Ovary (tissue), 9 donors: Measurements from ENCODE around the gene ADAT3. TPM values are rescaled to one million over a fixed set of nuclear protein-coding genes. Genes with fewer than 3 reads are reported as not detected.

Experiments
- DNase-seq, 5 donors: peaks; one replicate each; pipeline ENCODE4 v3.0.0-alpha.2; 2019 to 2020
- H3K27ac ChIP-seq, 2 donors: fragments of 200-600 bp; one replicate each; pipeline versions ENCODE4 v1.5.1 to v1.8.0; 2019 to 2022
- H3K27me3 ChIP-seq: fragments of 200-600 bp; one replicate; pipeline ENCODE4 v1.8.0; 2022
- H3K36me3 ChIP-seq: fragments of 200-600 bp; sonication (generic); one replicate; pipeline ENCODE4 v1.5.1; 2019
- H3K4me1 ChIP-seq: one replicate; pipeline ENCODE4 v1.8.1; 2013; ENCODE audit warnings: mild to moderate bottlenecking, moderate library complexity; ENCODE audit not compliant: insufficient read depth
- H3K4me3 ChIP-seq: fragments of 200-600 bp; sonication (generic); one replicate; pipeline ENCODE4 v1.5.1; 2017
- H3K9me3 ChIP-seq, 2 donors: fragments of 200-600 bp in 1 of 2; sonication (generic) in 1 of 2; one replicate each; pipeline versions ENCODE4 v1.5.1 to v1.8.1; 2013 to 2019; ENCODE audit warnings: mild to moderate bottlenecking in 1 of 2, moderate library complexity in 1 of 2
- EP300 ChIP-seq: sonication (generic); formaldehyde crosslinking; IDR thresholded peaks from one replicate; pipeline ENCODE4 v1.6.1; 2017; ENCODE audit warnings: antibody characterized with exemption
- POLR2A ChIP-seq: fragments of 450-650 bp; IDR thresholded peaks from one replicate; pipeline ENCODE4 v1.6.1; 2017; ENCODE audit warnings: antibody characterized with exemption, mild to moderate bottlenecking, moderate library complexity
- WGBS, 3 donors: extraction: QIAGEN DNeasy Blood & Tissue Kit in 1 of 3; methylation state at CpG; one replicate each; pipeline versions ENCODE4 v1.1.5 to v1.1.7; 2013 to 2017; 5-methylcytosine and 5-hydroxymethylcytosine counted together
- intact Hi-C, 4 donors: fragments of 100-400 bp; cut with DNase I; formaldehyde crosslinking; loops; one replicate each; pipeline versions ENCODE4 v1.11.0 to v1.15.1; 2022 to 2023
- polyA plus RNA-seq, 2 donors: library from polyadenylated mRNA; stranded (reverse); fragments of 200-250 nt in 1 of 2; fragments of 350-450 nt in 1 of 2; fragmentation: Illumina TruSeq in 1 of 2; extraction: RNeasy Lipid Tissue Mini Kit (QIAGEN cat#74804) in 1 of 2; gene quantifications; one replicate each; pipeline ENCODE4 v1.2.3, GENCODE V29; 2013 to 2014
- total RNA-seq, 7 donors: library from RNA; depleted of rRNA in 2 of 7; stranded (reverse); fragments of >200 nt in 2 of 7; fragmentation: NEBNext Ultra II Directional in 3 of 7; extraction: Animal tissue kit (Norgen Biotek cat#: 25700) in 3 of 7; gene quantifications; one replicate each; pipeline versions ENCODE4 v1.1.0 to v1.2.4, GENCODE V29; 2016 to 2023
- TF ChIP-seq, protein P1 (sequence below), 3 donors: fragments of 450-650 bp in 2 of 3; fragments of 200-600 bp in 1 of 3; IDR thresholded peaks; one replicate each; pipeline versions ENCODE4 v1.5.1 to v1.8.0; 2016 to 2022; ENCODE audit warnings: antibody characterized with exemption in 3 of 3, mild to moderate bottlenecking in 1 of 3
- donor health status: DM: no; HTN: no; CAD: no; lungs with moderate emphysema.
- donor health status: DM: no; HTN: no; CAD: no.
- donor health status: Bipolar disorder and iron deficiency.
- donor health status: DM: yes; HTN: yes; CAD: no.
- donor health status: DM: no; HTN: no; CAD: no.
- donor health status: DM: yes; HTN: yes; CAD: no.

ADAT3 gene
- total and polyA plus RNA-seq, 9 donors, result 2.3 to 13.7 (median 4.3) TPM; not detected in 1

DNA sequence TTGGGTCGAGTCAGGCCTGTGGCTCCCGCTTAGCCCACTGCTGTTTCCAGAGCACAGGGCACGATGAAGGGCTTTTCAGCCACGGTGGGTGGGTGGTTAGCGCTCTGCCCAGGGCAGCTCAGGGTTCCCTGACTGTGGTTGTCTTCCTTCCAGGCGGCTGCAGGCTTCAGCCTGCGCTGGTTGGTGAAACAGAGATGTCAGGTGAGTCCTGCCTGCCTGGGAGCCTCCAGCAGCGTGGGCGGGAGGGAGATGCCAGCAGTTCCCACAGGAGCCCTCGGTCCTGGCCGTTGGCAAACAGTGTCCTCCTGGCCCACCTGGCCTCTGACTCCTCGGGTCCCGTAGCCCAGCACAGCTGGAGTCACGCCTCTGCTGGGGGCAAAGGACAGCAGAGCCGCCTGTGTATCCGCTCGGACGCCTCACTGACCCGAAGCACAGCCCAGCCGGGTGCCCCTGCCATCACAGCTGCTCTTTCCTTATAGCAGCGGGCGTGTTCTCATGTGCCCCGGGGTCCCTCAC is 9.7 kb downstream of the ADAT3 start:
- no peaks in the 10 kb centered on the region for H3K27me3 ChIP-seq
- no peak overlapping the region for H3K27ac ChIP-seq
- no peak overlapping the region for H3K4me3 ChIP-seq
- WGBS, 3 donors, result 87 to 91% (median 90%) methylated on average over 21 to 23 of the region's 23 CpGs
- H3K4me1 ChIP-seq, result peaks cover under 1% of the 10 kb centered on the region
- no peaks in the 10 kb centered on the region for H3K9me3 ChIP-seq
- no peak for TF ChIP-seq POLR2A
- H3K36me3 ChIP-seq, result no peaks in the 10 kb centered on the region
- no peak for DNase-seq
- intact Hi-C loops, result no loop called here

DNA sequence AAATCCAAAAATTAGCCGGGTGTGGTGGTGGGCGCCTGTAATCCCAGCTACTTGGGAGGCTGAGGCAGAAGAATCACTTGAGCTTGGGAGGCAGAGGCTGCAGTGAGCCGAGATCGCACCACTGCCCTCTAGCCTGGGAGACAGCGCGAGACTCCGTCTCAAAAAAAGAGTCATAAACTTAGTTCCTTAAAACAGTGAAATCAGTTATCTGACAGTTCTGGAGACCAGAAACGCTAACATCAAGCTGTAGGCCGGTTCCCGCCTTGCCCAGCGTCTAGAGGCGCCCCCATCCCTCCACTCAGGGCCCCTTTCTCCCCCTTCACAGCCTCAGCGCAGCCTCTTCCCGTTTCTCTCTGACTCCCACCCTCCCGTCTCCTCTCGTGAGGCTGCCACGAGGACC is 11.9 kb downstream of the ADAT3 start:
- intact Hi-C loops, result no loop called here
- Histone ChIP-seq H3K4me1 (no peaks in the 10 kb centered on the region), H3K4me3 (no peak overlapping the region), H3K36me3 (no peaks in the 10 kb centered on the region), H3K27ac (no peak overlapping the region), H3K27me3 (no peaks in the 10 kb centered on the region), H3K9me3 (no peaks in the 10 kb centered on the region)
- TF ChIP-seq POLR2A, result no peak
- no peak for TF ChIP-seq EP300
- TF ChIP-seq, protein P1, sequence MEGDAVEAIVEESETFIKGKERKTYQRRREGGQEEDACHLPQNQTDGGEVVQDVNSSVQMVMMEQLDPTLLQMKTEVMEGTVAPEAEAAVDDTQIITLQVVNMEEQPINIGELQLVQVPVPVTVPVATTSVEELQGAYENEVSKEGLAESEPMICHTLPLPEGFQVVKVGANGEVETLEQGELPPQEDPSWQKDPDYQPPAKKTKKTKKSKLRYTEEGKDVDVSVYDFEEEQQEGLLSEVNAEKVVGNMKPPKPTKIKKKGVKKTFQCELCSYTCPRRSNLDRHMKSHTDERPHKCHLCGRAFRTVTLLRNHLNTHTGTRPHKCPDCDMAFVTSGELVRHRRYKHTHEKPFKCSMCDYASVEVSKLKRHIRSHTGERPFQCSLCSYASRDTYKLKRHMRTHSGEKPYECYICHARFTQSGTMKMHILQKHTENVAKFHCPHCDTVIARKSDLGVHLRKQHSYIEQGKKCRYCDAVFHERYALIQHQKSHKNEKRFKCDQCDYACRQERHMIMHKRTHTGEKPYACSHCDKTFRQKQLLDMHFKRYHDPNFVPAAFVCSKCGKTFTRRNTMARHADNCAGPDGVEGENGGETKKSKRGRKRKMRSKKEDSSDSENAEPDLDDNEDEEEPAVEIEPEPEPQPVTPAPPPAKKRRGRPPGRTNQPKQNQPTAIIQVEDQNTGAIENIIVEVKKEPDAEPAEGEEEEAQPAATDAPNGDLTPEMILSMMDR (IDR thresholded peaks at IDR 0.05), result no peak
- DNase-seq, result no peak
- WGBS, 3 donors, result 80 to 88% (median 81%) methylated on average over 17 of the region's 17 CpGs

DNA sequence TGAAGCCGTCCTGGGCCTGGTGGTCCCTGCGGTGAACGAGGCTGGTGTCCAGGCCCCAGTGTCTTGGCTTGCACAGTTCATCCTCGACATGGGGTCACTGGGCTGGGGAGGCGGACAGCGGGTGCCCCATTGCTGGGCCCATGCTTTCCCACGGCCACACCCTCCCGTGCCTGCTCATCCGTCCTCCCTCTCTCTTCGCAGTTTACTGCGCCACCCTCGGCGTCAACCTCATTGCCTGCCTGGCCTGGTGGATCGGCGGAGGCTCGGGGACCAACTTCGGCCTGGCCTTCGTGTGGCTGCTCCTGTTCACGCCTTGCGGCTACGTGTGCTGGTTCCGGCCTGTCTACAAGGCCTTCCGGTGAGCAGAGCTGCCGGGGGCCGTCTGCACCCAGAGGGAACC is 12.7 kb downstream of the ADAT3 start:
- intact Hi-C loops, result no loop called here
- no peaks in the 10 kb centered on the region for H3K4me1 ChIP-seq
- no peak overlapping the region for H3K27ac ChIP-seq
- no peaks in the 10 kb centered on the region for H3K27me3 ChIP-seq
- no peaks in the 10 kb centered on the region for H3K9me3 ChIP-seq
- H3K4me3 ChIP-seq, result no peak overlapping the region
- TF ChIP-seq, protein P1 (IDR thresholded peaks at IDR 0.05), result no peak
- TF ChIP-seq EP300 (no peak), POLR2A (no peak)
- no peaks in the 10 kb centered on the region for H3K36me3 ChIP-seq
- no peak for DNase-seq
- 88 to 90% (median 89%) methylated on average over 25 of the region's 25 CpGs for WGBS, 3 donors

DNA sequence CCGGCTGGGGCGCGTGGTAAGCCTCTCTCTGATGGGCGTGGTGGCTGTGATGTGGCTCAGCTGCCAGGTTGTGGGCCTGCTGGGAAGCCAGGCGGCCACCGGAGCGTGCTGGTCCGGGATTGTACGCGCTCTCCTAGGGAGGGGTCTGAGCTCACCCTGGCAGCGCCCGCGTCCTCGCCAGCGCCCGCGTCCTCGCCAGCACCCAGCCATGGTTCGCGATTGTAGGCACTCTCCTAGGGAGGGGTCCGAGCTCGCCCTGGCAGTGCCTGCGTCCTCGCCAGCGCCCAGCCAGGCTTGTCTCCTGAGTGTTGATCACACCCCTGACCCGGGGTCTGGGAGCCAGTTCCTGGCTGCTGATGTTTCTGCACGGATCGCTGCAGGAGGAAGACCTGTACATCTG is 13.8 kb downstream of the ADAT3 start:
- TF ChIP-seq, protein P1 (IDR thresholded peaks at IDR 0.05), result no peak
- TF ChIP-seq EP300 (no peak), POLR2A (no peak)
- DNase-seq, result peak in 1 of 5 donors; percentile 24
- H3K4me3 ChIP-seq, result no peak overlapping the region
- H3K27ac ChIP-seq, result no peak overlapping the region
- H3K36me3 ChIP-seq, result no peaks in the 10 kb centered on the region
- 93 to 95% (median 93%) methylated on average over 28 of the region's 28 CpGs for WGBS, 3 donors
- intact Hi-C loops, result no loop called here
- H3K9me3 ChIP-seq, result no peaks in the 10 kb centered on the region
- H3K4me1 ChIP-seq, result no peaks in the 10 kb centered on the region
- no peaks in the 10 kb centered on the region for H3K27me3 ChIP-seq

DNA sequence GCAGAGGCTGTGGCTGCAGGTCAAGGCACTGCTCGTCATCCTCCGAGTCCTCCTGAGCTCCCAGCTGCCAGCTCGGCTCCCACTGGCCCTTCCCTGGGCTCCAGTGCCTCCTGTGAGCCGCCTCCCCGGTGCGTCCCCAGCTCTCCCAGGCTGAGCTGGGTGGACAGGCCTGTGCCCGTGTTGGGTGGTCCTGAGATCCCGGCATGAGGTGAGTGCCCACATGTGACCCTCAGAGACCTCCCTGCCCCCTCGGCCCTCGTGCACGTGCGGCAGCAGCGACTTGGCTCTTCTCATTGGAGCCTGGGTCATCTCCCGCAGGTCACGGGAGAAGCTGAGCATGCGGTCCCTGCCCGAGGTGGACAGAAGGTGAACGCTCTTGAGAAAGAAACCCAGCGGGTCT is 15.4 kb downstream of the ADAT3 start:
- Histone ChIP-seq H3K27ac (no peak overlapping the region), H3K4me3 (no peak overlapping the region), H3K36me3 (no peaks in the 10 kb centered on the region), H3K9me3 (no peaks in the 10 kb centered on the region), H3K27me3 (no peaks in the 10 kb centered on the region), H3K4me1 (no peaks in the 10 kb centered on the region)
- intact Hi-C loops, result no loop called here
- DNase-seq, result no peak
- WGBS, 3 donors, result 82 to 92% (median 87%) methylated on average over 19 of the region's 19 CpGs
- TF ChIP-seq POLR2A (no peak), EP300 (no peak)
- TF ChIP-seq, protein P1 (IDR thresholded peaks at IDR 0.05), result no peak
